Bronchial epithelial cell (primary cell): ENCODE measurements around the gene COX8C. TPM values are rescaled to one million over a fixed set of nuclear protein-coding genes. Genes with fewer than 3 reads are reported as not detected.

ENCODE experiments used
- DNase-seq: peaks from one replicate; pipeline ENCODE4 v3.0.0-alpha.2; 2010; ENCODE audit warnings: low read depth
- FAIRE-seq: peaks from 2 replicates; lab custom pipeline; 2011; peaks lifted over from hg19 to GRCh38; lab: Jason Lieb, UNC
- H3K27me3 ChIP-seq: 2 replicates; pipeline ENCODE4 v1.5.1; 2011; ENCODE audit warnings: low read length; ENCODE audit not compliant: control insufficient read depth, insufficient read depth
- H3K36me3 ChIP-seq: 2 replicates; pipeline ENCODE4 v1.5.1; 2011; ENCODE audit warnings: low read length; ENCODE audit not compliant: control insufficient read depth, insufficient read depth
- H3K4me3 ChIP-seq: 2 replicates; pipeline ENCODE4 v1.5.1; 2011; ENCODE audit warnings: mild to moderate bottlenecking, low read depth, low read length, control low read depth
- CTCF ChIP-seq: IDR thresholded peaks from 2 replicates; pipeline ENCODE4 v1.5.1; 2011; ENCODE audit warnings: mild to moderate bottlenecking, moderate library complexity, low read length, control low read depth, inconsistent platforms; ENCODE audit not compliant: insufficient read depth, severe bottlenecking
- total RNA-seq: library from RNA; depleted of rRNA; stranded (reverse); fragments of >200 nt; gene quantifications from 2 replicates; pipeline ENCODE4 v1.2.1, GENCODE V29; 2014

COX8C gene, protein sequence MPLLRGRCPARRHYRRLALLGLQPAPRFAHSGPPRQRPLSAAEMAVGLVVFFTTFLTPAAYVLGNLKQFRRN
- total RNA-seq = not detected in 2 replicates

GRCh38 chr14:93346926-93347721 lies at the start of gene COX8C:
COX8C (plus strand) TSS chr14:93347182; CDS start chr14:93347269, 87 bp downstream.
- Histone ChIP-seq H3K4me3 (no peak within 1 kb of the TSS), H3K27me3 (no peaks in the 10 kb centered on the region), H3K36me3 (no peaks in the 10 kb centered on the region)
- FAIRE-seq (no peak), DNase-seq (no peak)
- no peak for TF ChIP-seq CTCF

GRCh38 chr14:93299416-93299815 lies 47.6 kb upstream of the COX8C start:
- FAIRE-seq (no peak), DNase-seq (no peak)
- Histone ChIP-seq H3K36me3 (no peaks in the 10 kb centered on the region), H3K27me3 (no peaks in the 10 kb centered on the region), H3K4me3 (no peak overlapping the region)
- no peak for TF ChIP-seq CTCF

DNA sequence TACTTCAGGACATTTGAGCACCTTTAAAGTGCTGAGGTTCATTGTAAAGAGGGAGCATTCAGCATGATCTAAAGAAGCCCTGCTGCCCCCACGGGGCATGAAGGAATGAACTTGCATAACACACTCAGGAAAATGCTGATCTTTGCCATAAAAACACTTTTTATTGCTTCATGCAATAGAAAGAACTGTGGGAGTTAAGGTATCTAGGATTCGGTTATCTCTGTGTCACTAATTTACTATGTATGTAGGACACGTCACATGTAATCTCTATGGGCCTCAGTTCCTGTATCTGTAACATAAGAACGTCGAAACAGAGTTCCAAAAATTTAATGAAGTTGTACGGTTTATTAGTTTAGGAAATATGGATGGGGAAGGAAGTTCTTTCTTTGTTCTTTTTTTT lies 47.1 kb upstream of the COX8C start:
- no peak overlapping the region for H3K4me3 ChIP-seq
- FAIRE-seq = no peak

GRCh38 chr14:93301821-93302447 lies 45.0 kb upstream of the COX8C start:
- Histone ChIP-seq H3K4me3 (no peak overlapping the region), H3K36me3 (no peaks in the 10 kb centered on the region), H3K27me3 (no peaks in the 10 kb centered on the region)
- DNase-seq = no peak
- no peak for FAIRE-seq
- no peak for TF ChIP-seq CTCF

More for the DNA sequence above, 47.1 kb upstream of the COX8C start:
- TF ChIP-seq CTCF = no peak
- no peaks in the 10 kb centered on the region for H3K36me3 ChIP-seq
- DNase-seq = no peak
- no peaks in the 10 kb centered on the region for H3K27me3 ChIP-seq

DNA sequence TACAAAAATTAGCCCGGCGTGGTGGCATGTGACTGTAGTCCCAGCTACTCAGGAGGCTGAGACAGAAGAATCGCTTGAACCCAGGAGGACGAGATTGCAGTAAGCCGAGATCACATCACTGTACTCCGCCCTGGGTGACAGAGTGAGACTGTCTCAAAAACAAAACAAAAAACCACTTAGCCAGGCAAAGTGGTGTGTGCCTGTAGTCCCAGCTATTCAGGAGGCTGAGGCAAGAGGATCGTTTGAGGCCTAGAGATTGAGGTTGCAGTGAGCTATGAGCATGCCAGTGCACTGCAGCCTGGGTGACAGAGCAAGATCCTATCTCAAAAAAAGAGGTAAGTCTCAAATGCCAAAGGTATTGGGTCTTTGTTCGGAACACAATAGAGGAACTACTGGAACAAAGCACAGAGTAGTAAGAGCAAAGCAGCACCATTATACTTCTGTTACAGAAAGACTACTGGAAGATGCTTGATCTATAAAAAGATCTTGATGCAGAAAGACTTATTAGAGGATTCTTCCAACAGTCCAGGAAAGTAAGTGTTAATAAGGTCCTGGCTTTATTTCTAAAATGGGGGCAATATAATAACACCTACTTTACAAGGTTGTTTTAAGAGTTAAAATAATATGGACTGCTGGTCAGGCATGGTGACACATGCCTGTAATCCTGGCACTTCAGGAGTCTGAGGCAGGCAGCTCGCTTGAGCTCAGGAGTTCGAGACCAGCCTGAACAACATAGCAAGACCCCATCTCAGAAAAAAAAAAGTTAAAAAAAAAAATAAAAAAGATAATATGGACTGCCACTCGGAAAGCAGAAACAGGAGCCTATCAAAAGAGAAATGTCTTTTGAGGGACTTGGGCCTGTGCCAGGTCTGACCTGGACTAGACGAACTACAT lies 44.0 kb upstream of the COX8C start:
- FAIRE-seq = no peak
- Histone ChIP-seq H3K27me3 (no peaks in the 10 kb centered on the region), H3K4me3 (no peak overlapping the region), H3K36me3 (no peaks in the 10 kb centered on the region)
- no peak for DNase-seq
- TF ChIP-seq CTCF = no peak
